WI38 (cell line): ENCODE measurements around the gene PUS10.
"Not testable (repeated sequence)": the region's sequence is repeated elsewhere in the genome, so short reads cannot be mapped to it uniquely, and the experiment has no call there.

Source experiments
- H3K4me3 ChIP-seq: 2 replicates; pipeline ENCODE4 v1.5.1; 2011; ENCODE audit warnings: low read depth, mild to moderate bottlenecking, control low read depth, low read length
- CTCF ChIP-seq: IDR thresholded peaks from 2 replicates; pipeline ENCODE4 v1.5.1; 2012; ENCODE audit warnings: low read depth, mild to moderate bottlenecking, control low read depth, low read length

The PUS10 gene

GRCh38 chr2:61045226-61045625, 27.2 kb upstream of the PUS10 start:
- no peak for TF ChIP-seq CTCF

GRCh38 chr2:61044636-61045035, 26.6 kb upstream of the PUS10 start:
- no peak overlapping the region for H3K4me3 ChIP-seq
- TF ChIP-seq CTCF, result no peak

More at GRCh38 chr2:61045226-61045625, 27.2 kb upstream of the PUS10 start:
- H3K4me3 ChIP-seq, result no peak overlapping the region

GRCh38 chr2:61042807-61043206, 24.8 kb upstream of the PUS10 start:
- H3K4me3 ChIP-seq, result no peak overlapping the region
- TF ChIP-seq CTCF, result no peak

GRCh38 chr2:61036643-61037042, 18.6 kb upstream of the PUS10 start:
- not testable (repeated sequence) for H3K4me3 ChIP-seq

- H3K4me3 ChIP-seq, result not testable (repeated sequence)
These were observed 16.5 kb upstream of the PUS10 start for GRCh38 chr2:61034592-61034991.

GRCh38 chr2:61029533-61029932, 11.5 kb upstream of the PUS10 start:
- TF ChIP-seq CTCF, result no peak
- no peak overlapping the region for H3K4me3 ChIP-seq

- TF ChIP-seq CTCF, result no peak
- H3K4me3 ChIP-seq, result no peak overlapping the region
These were observed 5.6 kb upstream of the PUS10 start for GRCh38 chr2:61023670-61024069.

GRCh38 chr2:61021228-61021660, 3.2 kb upstream of the PUS10 start:
- no peak overlapping the region for H3K4me3 ChIP-seq
- no peak for TF ChIP-seq CTCF

- peak overlapping the region; percentile 100 for H3K4me3 ChIP-seq
- TF ChIP-seq CTCF, result no peak
These were observed 743 bp upstream of the PUS10 start for GRCh38 chr2:61018798-61019197.
